ENCODE measurements around the gene RBFA. TPM values are rescaled to one million over a fixed set of nuclear protein-coding genes. Genes with fewer than 3 reads are reported as not detected.

The RBFA gene
- total and polyA plus RNA-seq, 2 donors (not counting 1 experiment from before 2014, with no cell fraction given) = 25.3 TPM

- no peak overlapping the region for H3K4me3 ChIP-seq (replicated peaks in 1 of 4; ENCODE audit: control extremely low read depth in 1 of 4, insufficient read depth in 1 of 4, low read depth in 3 of 4, low read length in 4 of 4)
- no peak overlapping the region for H3K27ac ChIP-seq (ENCODE audit: insufficient read depth, low read length)
- no peak overlapping the region for H2AFZ ChIP-seq (ENCODE audit: low read length)
- H3K4me2 ChIP-seq (ENCODE audit: extremely low read depth, insufficient read depth, low read length) = no peak overlapping the region
- H3K4me1 ChIP-seq (ENCODE audit: control insufficient read depth, extremely low read depth, insufficient read depth, low read length) = peaks cover 8% of the 10 kb centered on the region
- no peaks in the 10 kb centered on the region for H3K27me3 ChIP-seq (ENCODE audit: control insufficient read depth, insufficient read depth, low read length)
- H3K79me2 ChIP-seq (ENCODE audit: control insufficient read depth, insufficient read depth, low read length) = no peaks in the 10 kb centered on the region
- H4K20me1 ChIP-seq (ENCODE audit: control insufficient read depth, extremely low read depth, insufficient read depth, low read length) = no peaks in the 10 kb centered on the region
- no peak overlapping the region for H3K9ac ChIP-seq (ENCODE audit: insufficient read depth, low read length)
- DNase-seq (ENCODE audit: low read depth in 2 of 2) = no peak
- no peak for TF ChIP-seq EZH2 (IDR thresholded peaks at IDR 0.05; ENCODE audit: low read length, missing control alignments)
- no peak for TF ChIP-seq CTCF (conservative IDR thresholded peaks at IDR 0.05 in 1 of 2, IDR thresholded peaks at IDR 0.05 in 1 of 2; ENCODE audit: low read depth in 1 of 2, low read length in 2 of 2)
- no peaks in the 10 kb centered on the region for H3K36me3 ChIP-seq (ENCODE audit: control insufficient read depth, insufficient read depth, low read length)
- no peaks in the 10 kb centered on the region for H3K9me3 ChIP-seq (ENCODE audit: control insufficient read depth, insufficient read depth, low read depth, low read length)
Observed at GRCh38 chr18:80012714-80013113, 21.5 kb upstream of the RBFA start.

- Histone ChIP-seq H3K27ac (ENCODE audit: insufficient read depth, low read length) (no peak overlapping the region), H3K4me2 (ENCODE audit: extremely low read depth, insufficient read depth, low read length) (no peak overlapping the region), H3K79me2 (ENCODE audit: control insufficient read depth, insufficient read depth, low read length) (no peaks in the 10 kb centered on the region), H2AFZ (ENCODE audit: low read length) (no peak overlapping the region), H3K9me3 (ENCODE audit: control insufficient read depth, insufficient read depth, low read depth, low read length) (no peaks in the 10 kb centered on the region), H3K27me3 (ENCODE audit: control insufficient read depth, insufficient read depth, low read length) (no peaks in the 10 kb centered on the region), H3K4me3 (replicated peaks in 1 of 4; ENCODE audit: control extremely low read depth in 1 of 4, insufficient read depth in 1 of 4, low read depth in 3 of 4, low read length in 4 of 4) (no peak overlapping the region), H4K20me1 (ENCODE audit: control insufficient read depth, extremely low read depth, insufficient read depth, low read length) (no peaks in the 10 kb centered on the region), H3K9ac (ENCODE audit: insufficient read depth, low read length) (no peak overlapping the region), H3K4me1 (ENCODE audit: control insufficient read depth, extremely low read depth, insufficient read depth, low read length) (peaks cover 2% of the 10 kb centered on the region), H3K36me3 (ENCODE audit: control insufficient read depth, insufficient read depth, low read length) (no peaks in the 10 kb centered on the region)
- TF ChIP-seq CTCF (conservative IDR thresholded peaks at IDR 0.05 in 1 of 2, IDR thresholded peaks at IDR 0.05 in 1 of 2; ENCODE audit: low read depth in 1 of 2, low read length in 2 of 2) = no peak
- TF ChIP-seq EZH2 (IDR thresholded peaks at IDR 0.05; ENCODE audit: low read length, missing control alignments) = no peak
- DNase-seq (ENCODE audit: low read depth in 2 of 2) = peak; percentile 27 to 50
Observed at GRCh38 chr18:80022613-80023012, 11.6 kb upstream of the RBFA start.

GRCh38 chr18:80023173-80023572 is 11.1 kb upstream of the RBFA start:
- no peak overlapping the region for H3K4me2 ChIP-seq (ENCODE audit: extremely low read depth, insufficient read depth, low read length)
- H3K27ac ChIP-seq (ENCODE audit: insufficient read depth, low read length) = no peak overlapping the region
- no peak overlapping the region for H2AFZ ChIP-seq (ENCODE audit: low read length)
- H3K27me3 ChIP-seq (ENCODE audit: control insufficient read depth, insufficient read depth, low read length) = no peaks in the 10 kb centered on the region
- H3K9me3 ChIP-seq (ENCODE audit: control insufficient read depth, insufficient read depth, low read depth, low read length) = no peaks in the 10 kb centered on the region
- H3K4me1 ChIP-seq (ENCODE audit: control insufficient read depth, extremely low read depth, insufficient read depth, low read length) = peaks cover 2% of the 10 kb centered on the region
- H3K4me3 ChIP-seq (replicated peaks in 1 of 4; ENCODE audit: control extremely low read depth in 1 of 4, insufficient read depth in 1 of 4, low read depth in 3 of 4, low read length in 4 of 4) = no peak overlapping the region
- DNase-seq (ENCODE audit: low read depth in 2 of 2) = no peak
- no peak overlapping the region for H3K9ac ChIP-seq (ENCODE audit: insufficient read depth, low read length)
- TF ChIP-seq EZH2 (IDR thresholded peaks at IDR 0.05; ENCODE audit: low read length, missing control alignments) (no peak), CTCF (conservative IDR thresholded peaks at IDR 0.05 in 1 of 2, IDR thresholded peaks at IDR 0.05 in 1 of 2; ENCODE audit: low read depth in 1 of 2, low read length in 2 of 2) (peak; percentile 15 to 40)
- no peaks in the 10 kb centered on the region for H4K20me1 ChIP-seq (ENCODE audit: control insufficient read depth, extremely low read depth, insufficient read depth, low read length)
- H3K36me3 ChIP-seq (ENCODE audit: control insufficient read depth, insufficient read depth, low read length) = no peaks in the 10 kb centered on the region
- H3K79me2 ChIP-seq (ENCODE audit: control insufficient read depth, insufficient read depth, low read length) = no peaks in the 10 kb centered on the region
